Measurements from ENCODE around the gene ERVMER34-1. TPM values are rescaled to one million over a fixed set of nuclear protein-coding genes. Genes with fewer than 3 reads are reported as not detected.
A peak's percentile ranks its signal among the peaks of the same experiment; 100 is the strongest.

Gene ERVMER34-1
- total RNA-seq, 3 donors from 2014 or later, result 1.6 to 2.8 TPM; not detected in 1

DNA sequence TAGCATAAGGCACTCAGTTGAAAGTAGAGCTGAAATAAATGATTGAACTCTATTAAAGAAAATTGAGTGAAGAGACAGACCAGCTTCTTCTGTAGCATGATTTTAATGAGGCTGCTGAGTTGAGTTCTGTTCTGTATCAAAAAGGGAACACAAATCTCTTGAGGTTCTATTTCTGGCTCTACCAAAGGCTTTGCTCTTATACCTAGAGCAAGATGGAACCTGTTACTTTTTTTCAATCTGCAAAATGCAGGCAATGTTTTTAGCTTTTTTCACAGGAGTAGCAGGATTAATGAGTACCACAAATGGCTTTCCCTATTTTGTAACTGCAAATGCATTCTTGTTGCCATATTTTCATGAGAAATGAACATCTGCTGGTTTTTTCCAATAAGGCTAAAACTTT is 4.2 kb upstream of the ERVMER34-1 start:
- Histone ChIP-seq H3K4me3 (no peak overlapping the region), H3K4me1 (no peaks in the 10 kb centered on the region), H3K27me3 (no peaks in the 10 kb centered on the region), H3K9me3 (no peaks in the 10 kb centered on the region), H3K27ac (no peak overlapping the region), H3K36me3 (no peaks in the 10 kb centered on the region)
- no peak for DNase-seq (ENCODE audit: low spot score in 2 of 2)
- intact Hi-C loops (cut with DNase I; ENCODE audit: low total_unique reads), result no loop called here
- no peak for TF ChIP-seq POLR2A (IDR thresholded peaks at IDR 0.05)
- TF ChIP-seq POLR2AphosphoS5 (IDR thresholded peaks at IDR 0.05), result no peak
- TF ChIP-seq, protein P1, sequence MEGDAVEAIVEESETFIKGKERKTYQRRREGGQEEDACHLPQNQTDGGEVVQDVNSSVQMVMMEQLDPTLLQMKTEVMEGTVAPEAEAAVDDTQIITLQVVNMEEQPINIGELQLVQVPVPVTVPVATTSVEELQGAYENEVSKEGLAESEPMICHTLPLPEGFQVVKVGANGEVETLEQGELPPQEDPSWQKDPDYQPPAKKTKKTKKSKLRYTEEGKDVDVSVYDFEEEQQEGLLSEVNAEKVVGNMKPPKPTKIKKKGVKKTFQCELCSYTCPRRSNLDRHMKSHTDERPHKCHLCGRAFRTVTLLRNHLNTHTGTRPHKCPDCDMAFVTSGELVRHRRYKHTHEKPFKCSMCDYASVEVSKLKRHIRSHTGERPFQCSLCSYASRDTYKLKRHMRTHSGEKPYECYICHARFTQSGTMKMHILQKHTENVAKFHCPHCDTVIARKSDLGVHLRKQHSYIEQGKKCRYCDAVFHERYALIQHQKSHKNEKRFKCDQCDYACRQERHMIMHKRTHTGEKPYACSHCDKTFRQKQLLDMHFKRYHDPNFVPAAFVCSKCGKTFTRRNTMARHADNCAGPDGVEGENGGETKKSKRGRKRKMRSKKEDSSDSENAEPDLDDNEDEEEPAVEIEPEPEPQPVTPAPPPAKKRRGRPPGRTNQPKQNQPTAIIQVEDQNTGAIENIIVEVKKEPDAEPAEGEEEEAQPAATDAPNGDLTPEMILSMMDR (IDR thresholded peaks at IDR 0.05), result no peak

DNA sequence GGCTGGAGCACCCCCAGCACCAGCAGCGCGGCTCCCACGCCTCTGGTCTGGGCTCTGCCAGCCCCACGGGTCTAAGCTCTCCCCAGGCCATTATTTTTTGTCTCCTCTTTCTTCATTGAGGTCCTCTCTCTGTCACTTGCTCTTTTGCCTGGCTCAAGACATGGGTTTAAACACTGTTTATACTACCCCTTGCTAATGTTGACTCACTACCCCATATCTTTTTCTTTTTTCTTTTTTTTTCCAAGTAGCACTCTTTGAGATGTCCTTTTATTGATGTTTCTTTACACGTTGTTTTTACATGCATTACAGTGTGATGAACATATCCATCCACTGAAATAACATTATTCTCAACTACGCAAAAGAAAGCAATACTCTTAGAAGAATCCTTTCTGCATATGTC is 1.7 kb upstream of the ERVMER34-1 start:
- no peak overlapping the region for H3K4me3 ChIP-seq
- H3K36me3 ChIP-seq, result no peaks in the 10 kb centered on the region
- no peaks in the 10 kb centered on the region for H3K9me3 ChIP-seq
- H3K27me3 ChIP-seq, result no peaks in the 10 kb centered on the region
- TF ChIP-seq, protein P1 (IDR thresholded peaks at IDR 0.05), result no peak
- TF ChIP-seq POLR2AphosphoS5 (IDR thresholded peaks at IDR 0.05) (no peak), POLR2A (IDR thresholded peaks at IDR 0.05) (no peak)
- intact Hi-C loops (cut with DNase I; ENCODE audit: low total_unique reads), result no loop called here
- no peak for DNase-seq (ENCODE audit: low spot score in 2 of 2)
- H3K27ac ChIP-seq, result no peak overlapping the region
- no peaks in the 10 kb centered on the region for H3K4me1 ChIP-seq

DNA sequence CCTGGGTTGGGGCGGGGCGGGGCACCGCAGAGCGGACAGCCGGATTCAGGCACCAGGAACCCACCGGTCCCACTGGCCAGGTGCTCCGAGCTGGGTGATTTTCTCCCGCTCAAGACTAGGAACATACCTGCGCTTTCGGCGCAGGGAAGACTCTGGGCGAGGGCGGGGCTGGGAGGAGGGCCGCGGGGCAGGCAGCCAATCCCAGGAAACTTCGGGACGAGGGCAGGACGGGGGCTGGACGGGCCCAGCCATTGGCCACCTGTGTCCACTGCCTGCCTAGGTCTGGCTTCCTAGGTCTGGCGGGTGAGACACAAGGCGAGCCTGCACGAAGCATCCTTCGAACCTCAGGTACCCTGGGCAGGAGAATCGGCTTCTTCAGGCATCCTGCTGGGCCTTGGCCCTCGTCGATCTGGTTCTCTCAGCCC is 274 bp upstream of the ERVMER34-1 start:
- Histone ChIP-seq H3K27ac (peak overlapping the region; percentile 54 to 64), H3K27me3 (no peaks in the 10 kb centered on the region)

DNA sequence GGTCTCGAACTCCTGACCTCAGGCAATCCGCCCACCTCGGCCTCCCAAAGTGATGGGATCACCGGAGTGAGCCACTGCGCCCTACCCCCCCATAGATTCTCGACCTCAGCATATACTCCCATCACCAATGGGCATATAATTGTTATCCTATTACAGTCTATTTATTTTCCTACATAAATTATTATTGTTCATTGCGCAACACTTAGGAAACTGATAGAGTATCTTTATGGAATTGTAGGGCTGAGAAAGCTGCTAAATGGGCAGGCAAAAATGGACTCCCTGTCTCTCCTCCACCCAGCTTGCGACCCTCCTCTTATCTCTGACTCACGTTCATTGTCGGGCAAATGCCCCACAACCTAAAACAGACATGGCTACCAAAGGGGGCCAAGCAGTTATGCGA is 1.0 kb downstream of the ERVMER34-1 start:
- no peak for DNase-seq (ENCODE audit: low spot score in 2 of 2)
- Histone ChIP-seq H3K36me3 (no peaks in the 10 kb centered on the region), H3K27me3 (no peaks in the 10 kb centered on the region), H3K4me3 (peak overlapping the region in 1 of 3 donors; percentile 64), H3K4me1 (no peaks in the 10 kb centered on the region), H3K27ac (no peak overlapping the region), H3K9me3 (no peaks in the 10 kb centered on the region)
- TF ChIP-seq, protein P1 (IDR thresholded peaks at IDR 0.05), result no peak
- no peak for TF ChIP-seq POLR2AphosphoS5 (IDR thresholded peaks at IDR 0.05)
- TF ChIP-seq POLR2A (IDR thresholded peaks at IDR 0.05), result no peak
- intact Hi-C loops (cut with DNase I; ENCODE audit: low total_unique reads), result no loop called here

More for the DNA sequence above, 274 bp upstream of the ERVMER34-1 start:
- Histone ChIP-seq H3K9me3 (no peaks in the 10 kb centered on the region), H3K4me3 (peak overlapping the region; percentile 41 to 82 (median 64)), H3K36me3 (no peaks in the 10 kb centered on the region), H3K4me1 (no peaks in the 10 kb centered on the region)
- DNase-seq (ENCODE audit: low spot score in 2 of 2), result peak; percentile 62 to 72
- no peak for TF ChIP-seq POLR2AphosphoS5 (IDR thresholded peaks at IDR 0.05)
- TF ChIP-seq, protein P1 (IDR thresholded peaks at IDR 0.05), result no peak
- TF ChIP-seq POLR2A (IDR thresholded peaks at IDR 0.05), result no peak
- intact Hi-C loops (cut with DNase I; ENCODE audit: low total_unique reads), result no loop called here

DNA sequence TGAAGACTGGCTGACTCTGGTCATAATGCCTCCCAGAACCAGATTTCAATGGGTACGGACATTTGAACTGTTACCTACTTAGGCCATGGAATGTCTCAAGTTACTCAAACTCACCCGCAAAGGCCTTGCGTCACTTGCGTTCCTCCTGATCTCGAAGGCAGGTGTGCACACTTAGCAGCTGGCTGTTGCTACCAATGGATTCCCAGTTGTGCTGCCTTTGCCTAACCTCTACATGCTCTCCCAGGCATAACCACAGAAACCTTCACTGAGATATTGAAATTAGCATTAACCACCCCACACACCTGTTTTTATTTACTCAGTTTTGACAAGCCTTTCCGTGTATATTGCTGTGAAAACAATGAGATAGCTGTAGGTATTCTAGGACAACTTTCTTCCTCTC is 2.8 kb downstream of the ERVMER34-1 start:
- Histone ChIP-seq H3K9me3 (no peaks in the 10 kb centered on the region), H3K27me3 (no peaks in the 10 kb centered on the region), H3K4me3 (no peak overlapping the region), H3K36me3 (no peaks in the 10 kb centered on the region), H3K27ac (no peak overlapping the region), H3K4me1 (no peaks in the 10 kb centered on the region)
- DNase-seq (ENCODE audit: low spot score in 2 of 2), result no peak
- TF ChIP-seq, protein P1 (IDR thresholded peaks at IDR 0.05), result no peak
- TF ChIP-seq POLR2AphosphoS5 (IDR thresholded peaks at IDR 0.05) (no peak), POLR2A (IDR thresholded peaks at IDR 0.05) (no peak)
- intact Hi-C loops (cut with DNase I; ENCODE audit: low total_unique reads), result no loop called here
